GM19438 (cell line): ENCODE measurements around the gene RPS15.

Experiments used
- ATAC-seq: cut with Tn5 transposase; IDR thresholded peaks from one replicate; pipeline ENCODE4 v1.9.1; 2021; ENCODE audit warnings: low read depth; ENCODE audit not compliant: unreplicated experiment

RPS15 gene

DNA sequence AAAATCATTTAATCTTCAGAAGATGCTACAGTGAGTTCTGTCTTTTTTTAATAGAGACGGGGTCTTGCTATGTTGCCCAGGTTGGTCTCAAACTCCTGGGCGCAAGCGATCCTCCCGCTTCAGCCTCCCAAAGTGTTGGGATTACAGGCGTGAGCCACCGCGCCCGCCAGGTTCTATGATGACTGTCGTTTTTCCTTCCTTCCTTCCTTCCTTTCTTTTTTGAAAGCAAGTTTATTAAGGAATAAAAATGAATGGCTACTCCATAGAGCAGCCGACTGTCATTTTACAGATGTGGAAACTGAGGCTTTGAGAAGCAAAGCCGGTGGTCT, 36.3 kb upstream of the RPS15 start:
- no peak for ATAC-seq

DNA sequence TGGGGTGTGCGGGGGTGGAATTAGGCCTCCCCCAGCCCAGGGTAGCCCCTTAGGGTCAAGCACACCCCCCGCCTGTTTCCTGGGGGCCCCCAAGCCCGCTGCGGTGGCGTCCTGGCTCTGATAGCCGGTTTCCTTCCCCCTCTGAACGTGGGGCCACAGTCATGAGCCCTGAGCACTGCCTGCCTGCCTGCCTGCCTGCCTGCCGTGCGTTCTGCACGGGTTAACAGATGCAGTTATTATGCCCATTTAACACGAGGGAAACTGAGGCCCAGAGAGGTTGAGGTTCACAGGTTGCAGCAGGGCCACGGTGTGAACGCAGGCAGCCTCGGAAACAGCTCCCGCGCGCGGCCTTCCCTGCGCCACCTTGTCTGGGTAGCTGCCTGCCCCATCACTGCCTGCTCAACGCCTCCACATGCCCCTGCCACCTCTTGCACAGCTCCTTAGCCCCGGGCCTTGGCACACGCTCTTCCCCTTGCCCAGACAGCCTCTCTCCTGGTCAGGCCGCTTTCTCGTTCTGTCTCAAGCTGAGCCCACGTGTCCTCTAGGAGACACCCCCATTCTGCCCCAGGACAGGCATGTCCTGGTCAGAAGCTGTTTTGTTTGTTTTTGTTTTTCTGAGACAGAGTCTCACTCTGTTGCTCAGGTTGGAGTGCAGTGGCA, 35.7 kb upstream of the RPS15 start:
- no peak for ATAC-seq

DNA sequence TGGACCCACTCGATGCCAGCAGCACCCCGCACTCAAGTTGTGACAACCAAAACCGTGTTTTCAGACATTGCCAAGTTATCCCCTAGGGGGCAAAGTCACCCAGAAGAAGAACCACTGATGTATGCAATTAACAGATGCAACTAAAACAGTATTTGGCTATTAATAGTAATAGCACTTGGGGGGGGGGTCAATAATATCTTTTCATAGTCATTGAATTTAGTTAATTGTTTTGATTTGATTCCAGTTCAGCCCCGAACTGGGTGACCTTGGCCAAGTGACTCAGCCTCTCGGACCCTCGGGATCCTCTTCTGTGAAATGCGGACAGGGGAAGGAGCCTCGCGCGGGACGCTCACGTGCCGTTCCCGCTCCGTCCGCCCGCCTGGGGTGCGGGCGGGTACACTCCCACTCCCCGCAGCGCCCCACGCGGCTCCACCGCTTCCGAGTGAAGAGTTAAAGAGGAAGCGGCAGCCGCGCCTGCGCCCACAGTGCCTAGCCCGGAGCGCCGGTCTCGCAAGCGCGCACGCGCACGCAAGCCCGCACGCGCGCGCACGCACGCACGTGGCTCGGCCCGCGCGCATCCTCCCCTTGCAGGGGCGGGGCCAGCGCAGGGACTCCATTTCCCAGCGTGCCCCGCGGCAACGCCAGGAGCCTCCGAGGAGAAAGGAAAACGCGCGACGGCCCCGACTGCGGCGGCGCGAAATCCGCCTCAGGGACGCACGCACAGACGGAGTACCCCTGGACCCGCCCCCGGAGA, 31.2 kb upstream of the RPS15 start:
- ATAC-seq: peak; percentile 45

DNA sequence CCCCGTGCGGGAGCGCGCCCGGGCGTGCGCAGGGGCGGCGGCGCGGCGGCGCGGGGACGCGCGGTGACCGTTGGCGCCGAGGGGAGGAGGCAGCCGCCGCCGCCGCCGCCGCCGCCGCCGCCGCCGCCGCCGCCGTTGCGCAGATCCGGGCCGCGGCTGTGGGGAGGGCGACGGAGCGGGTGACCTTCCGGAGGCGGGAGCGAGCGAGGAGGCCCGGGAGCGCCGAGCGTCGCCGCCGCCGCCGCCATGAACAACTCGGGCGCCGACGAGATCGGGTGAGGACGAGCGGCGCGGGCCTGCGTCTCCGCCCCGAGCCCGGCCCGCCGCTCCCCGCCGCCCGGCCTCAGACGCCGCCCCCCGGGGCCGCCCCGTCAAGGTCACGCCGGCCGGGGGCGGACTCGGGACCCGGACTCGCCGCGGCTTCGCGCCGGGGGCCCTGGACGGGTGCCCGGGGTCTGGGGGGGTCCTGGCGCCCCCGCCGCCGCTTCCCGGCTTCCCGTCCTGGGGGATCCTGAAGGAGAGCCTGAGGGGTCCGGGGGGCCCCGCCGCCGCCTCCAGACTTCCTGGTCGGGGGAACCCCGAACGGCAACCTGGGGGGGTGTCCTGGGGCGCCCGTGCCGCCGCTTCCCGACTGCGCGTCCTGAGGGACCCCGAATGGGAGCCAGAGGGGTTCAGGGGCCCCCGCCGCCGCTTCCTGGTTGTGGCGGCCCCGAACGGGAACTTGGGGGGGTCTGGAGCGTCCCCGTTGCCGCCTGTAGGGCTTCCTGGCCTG, 30.5 kb upstream of the RPS15 start, which contains the start of gene DAZAP1:
Gene DAZAP1 (plus strand): TSS at position 59 of the 772 bp plus-strand sequence. CDS start 188 bp downstream, at position 247.
- ATAC-seq: peak; percentile 51

DNA sequence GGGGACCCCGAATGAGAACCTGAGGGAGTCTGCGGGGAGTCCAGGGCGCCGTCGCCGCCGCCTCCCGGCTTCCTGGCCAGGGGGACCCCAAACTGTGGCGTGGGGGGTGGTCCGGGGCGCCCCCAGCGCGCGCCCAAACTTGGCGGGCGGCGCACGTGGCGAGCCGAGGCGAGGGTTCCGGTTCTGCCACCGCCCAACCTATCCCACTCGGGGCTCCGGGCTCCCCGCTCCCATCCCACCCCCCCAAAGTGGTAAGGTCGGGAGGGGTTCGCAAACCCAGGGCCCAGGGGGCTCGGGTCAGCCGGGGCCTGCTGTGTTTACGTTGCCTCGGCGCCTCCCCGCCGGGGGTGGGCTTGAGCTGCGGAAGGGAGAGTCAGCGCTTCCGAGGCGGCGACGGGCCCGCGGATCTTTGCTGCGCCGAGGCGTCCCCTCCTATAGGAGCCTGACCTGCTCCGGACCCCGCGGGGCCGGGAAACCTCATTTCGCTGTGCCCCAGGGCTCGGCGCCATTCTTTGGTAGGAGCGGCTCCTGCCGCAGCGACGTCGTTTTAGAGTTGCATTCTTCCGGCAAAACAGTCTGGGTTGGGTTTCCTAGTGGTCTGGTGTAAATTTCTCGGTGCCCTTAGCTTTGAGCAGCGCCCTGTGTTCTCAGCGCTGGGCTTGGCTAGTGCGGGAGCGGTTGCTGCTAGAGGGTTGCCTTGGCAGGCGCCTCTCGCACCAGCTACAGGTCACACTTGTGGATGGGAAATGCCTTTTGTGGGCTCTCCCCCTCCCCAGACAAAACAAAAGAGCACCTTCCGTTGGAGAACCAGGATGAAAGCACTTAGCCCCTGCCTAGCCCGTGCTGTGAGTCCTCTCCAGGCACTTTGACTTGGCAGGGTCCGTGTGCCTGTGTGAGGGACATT, 29.6 kb upstream of the RPS15 start:
- no peak for ATAC-seq

DNA sequence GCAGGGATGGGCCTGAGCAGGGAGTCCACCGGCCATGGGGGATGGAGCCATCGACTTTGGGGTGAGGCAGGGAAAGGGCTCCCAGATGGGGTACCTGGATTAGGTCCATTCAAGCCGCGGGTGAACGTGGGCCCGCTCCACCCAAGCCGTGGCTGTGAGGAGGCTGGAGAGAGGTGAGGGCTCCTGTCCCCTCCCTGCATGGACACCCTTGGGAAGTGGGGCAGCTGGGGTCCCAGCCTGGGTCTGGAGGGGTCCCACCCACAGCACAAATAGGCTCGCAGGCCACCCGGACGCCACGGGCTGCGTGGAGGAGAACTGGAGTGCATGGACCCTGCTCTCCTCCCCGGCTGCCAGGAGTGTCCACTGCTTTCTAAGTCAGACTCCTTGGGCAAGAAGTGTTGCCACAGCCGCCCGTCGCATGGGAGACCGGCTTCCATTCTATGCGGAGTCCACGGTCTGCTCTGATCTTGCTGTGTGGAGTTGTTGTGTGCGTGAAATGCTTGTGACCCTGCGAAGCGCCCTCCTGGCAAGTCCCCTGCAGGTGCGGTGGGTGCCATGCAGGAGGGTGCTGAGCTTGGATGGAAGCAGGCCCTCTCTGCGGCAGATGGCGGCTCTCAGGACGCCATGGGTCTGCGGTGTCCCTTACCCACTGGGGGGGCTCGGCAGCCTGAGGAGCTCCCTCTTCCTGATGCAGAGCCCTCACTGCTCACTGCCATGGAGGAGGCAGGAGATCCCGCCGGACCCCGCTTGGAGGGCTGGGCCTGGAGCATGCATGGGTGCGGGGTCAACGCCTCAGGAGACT, 28.8 kb upstream of the RPS15 start:
- no peak for ATAC-seq

DNA sequence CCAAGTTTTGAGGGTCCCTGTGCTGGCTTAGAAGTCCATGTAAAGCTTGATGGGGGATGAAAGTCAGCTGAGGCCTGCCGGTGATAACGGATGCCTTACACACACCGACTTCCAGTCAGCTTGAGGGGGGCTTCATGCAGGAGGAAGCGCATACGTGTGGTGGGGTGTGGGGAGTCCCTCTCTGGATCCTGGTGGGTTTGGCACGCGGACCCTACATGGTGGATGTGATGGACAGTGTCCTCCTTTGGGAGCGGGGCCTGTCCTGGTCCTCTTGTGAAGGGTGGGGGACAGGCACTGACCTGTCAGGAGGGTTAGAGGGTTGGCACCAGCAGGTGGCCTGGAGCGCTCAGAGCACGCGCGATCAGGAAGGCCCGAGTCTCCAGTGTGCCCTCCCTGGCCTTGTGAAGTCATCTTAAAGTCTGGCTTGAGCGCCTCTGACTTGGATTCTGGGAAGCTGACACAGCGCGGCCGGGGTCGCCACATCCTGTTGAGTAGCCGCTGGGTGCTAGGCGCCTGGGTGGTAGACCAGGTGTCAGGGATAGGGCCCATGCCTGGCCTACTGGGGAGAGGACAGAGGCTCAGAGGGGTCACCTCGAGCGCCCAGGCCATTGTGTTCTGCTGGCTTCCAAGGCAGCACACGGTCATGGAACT, 27.9 kb upstream of the RPS15 start:
- no peak for ATAC-seq

DNA sequence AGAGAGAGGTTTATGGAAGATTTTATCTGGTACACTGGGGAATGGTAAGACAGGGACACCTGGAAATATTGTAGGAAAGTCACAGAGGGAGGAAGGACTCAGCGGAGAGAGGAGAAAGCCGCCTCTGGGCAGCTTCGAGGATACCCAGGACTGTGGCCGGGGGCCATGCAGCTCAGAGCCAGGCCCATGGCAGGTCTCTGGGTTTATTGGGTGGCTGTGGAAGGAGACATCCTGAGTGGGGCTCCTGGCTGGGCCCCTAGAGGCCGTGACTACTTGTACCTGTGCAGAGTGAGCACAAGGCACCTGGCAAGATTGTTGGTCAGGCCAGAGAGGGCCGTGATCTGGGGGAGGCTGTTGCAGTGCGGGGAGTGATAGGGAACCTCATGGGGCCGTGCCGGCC, 27.4 kb upstream of the RPS15 start:
- ATAC-seq: no peak

DNA sequence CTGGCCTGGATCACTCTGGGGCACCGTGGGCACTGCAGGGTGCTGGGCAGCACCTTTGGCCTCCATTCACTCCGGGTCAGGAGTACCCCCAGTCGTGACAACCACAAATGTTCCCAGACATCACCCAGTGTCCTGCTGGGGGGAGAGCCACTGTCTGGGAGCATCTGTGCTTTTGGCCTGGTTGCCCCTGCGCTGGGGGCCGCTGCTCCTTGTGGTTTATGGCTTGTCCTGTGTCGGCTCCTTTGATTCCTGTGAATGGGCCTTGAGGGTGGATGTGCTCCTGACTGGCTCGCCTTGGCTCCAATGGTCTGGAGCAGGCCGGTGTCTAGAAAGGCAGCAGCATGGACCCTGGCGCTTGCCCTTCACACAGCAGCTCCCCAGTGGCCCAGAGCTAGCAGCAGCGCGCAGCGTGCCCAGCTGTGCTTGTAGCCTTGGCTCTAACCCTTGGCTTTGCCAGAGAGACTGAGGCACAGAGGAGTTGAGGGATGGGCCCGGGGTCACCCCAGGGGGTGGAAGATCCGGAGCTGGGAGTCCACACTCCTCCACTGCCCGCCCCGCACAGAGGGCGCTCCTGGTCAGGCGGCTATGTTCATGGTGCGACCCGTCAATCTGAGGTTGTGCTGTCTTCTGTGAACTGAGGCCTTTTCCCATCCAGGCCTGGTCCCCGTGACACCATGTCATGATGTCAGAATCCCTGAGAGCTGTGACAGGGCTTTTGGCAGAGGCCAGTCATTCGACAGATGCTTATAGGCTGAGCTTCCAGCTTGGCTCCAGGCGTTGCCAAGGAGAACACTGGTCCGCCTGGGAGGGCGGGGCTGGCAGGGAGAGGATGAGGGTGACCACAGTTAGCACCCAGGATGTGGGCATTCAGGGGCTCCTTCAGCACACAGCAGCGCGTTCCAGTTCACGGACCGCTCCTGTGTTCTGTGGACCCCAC, 26.7 kb upstream of the RPS15 start:
- no peak for ATAC-seq

DNA sequence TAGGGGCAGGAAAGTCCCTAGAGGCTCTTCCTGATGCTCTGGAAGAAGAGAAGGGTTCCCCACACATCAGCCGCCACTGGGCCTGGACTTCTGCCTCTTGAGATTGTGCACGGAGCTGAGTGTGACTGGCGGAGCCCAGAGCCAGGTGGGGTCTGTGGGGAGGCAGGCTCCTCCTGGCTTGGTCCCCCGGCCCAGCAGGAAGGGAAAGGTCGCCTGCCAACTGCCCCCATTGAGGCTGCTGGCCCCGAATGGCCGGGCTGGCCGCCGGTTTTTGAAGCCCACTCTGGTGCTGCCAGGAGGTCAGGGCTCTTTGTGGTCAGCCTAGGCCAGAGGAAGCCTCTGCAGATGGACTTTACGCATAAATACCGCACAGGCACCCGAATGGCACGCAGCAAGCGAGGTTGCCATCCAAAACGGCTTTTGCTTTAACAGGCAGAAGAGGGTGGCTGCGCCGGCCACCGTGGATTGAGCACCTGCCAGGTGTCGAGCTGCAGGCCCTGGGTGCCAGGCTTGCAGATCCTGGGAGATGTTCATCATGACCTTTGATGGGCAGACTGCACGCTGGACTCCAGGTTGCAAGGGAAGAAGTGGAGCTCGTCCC, 25.8 kb upstream of the RPS15 start:
- no peak for ATAC-seq

DNA sequence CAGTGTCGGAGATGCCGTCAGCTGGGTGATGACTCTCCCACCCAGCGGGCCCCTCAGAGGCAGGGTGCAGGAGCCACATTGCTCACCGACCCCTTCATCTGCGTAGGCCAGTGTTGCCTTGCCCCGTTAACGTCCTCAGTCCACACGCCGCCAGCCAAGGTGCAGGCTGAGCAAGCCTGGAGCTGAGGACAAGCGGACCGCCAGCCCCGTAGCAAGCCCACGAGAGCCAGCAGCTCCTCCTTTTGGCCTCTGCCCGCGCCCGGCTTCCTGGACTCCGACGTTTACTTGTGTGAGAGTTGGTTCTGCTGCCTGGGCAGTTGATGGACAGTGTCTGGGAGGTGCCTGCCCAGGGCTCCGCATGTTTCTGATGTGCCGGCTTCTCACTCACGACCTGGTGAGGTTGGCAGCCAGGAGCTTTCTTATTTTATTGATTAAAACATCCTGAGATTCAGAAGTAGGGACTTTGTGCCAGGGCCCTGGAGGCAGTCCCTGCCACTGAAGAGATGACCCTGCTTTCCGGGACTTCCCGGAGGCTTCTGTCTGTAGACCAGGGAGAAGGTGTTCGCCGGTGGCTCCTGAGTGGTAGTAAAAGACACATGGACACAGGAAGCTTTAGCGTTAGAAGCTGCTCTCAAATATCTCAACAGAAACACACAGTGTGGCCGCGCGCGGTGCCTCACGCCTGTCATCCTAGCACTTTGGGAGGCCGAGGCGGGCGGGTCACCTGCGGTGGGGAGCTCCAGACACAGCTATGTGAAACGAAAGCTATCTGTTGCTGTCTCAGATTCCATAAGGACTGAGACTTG, 25.0 kb upstream of the RPS15 start:
- no peak for ATAC-seq

DNA sequence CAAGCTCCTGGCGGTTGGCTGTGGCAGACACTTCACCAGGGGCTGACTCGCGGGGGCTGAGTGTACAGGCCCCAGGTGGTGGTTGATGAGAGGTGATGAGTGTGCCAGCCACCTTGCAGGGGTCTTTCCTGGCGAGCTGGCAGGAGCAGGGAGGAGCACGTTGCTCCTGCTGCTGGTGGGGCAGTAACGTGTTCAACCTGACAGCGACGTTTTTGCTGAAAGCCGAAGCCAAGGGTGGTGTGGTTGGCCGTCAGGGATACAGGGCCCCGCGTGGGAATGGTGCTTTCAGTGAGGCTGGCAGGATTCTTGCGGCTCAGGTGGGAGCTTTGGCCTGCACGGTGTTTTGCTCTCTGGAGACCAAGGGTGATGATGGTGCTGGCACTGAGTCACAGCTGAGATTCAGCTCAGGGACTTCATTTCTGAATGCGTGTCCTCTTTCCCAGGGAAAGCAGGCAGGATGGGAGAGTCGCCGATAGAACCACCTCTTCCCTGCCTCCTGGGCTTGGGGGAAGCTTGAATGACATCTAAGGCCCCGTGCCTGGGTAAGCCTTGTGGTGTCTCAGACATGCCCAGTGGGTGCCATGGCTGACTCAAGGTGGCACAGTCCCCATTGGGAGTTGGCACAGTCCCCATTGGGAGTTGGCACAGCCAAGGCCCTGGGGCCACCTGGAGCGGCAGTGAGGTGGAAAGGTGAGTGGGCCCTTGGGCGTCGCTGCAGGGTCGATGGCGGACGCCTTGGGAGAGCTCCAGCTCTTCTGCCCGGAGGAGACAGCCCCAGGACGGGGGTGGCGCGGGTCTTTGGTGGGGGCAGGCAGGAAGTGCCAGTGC, 22.0 kb upstream of the RPS15 start:
- ATAC-seq: no peak

DNA sequence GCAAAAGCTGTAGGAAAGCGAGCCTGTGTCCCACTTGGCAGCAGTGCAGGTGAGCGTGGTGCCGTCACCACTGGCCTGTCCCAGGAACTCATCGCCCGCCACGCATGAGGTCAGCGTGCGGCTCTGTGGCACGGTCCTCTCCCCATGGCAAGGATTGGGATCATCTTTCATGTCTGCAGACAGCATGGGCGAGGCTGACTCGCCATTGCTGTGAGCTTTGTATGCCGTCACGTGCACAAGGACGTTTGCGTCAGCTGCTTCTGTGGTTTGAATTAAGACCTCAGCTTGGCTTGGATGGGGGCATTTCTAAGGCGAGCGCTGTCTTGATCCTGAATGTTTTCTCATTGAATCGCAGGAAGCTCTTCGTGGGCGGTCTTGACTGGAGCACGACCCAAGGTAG, 21.1 kb upstream of the RPS15 start:
- no peak for ATAC-seq

DNA sequence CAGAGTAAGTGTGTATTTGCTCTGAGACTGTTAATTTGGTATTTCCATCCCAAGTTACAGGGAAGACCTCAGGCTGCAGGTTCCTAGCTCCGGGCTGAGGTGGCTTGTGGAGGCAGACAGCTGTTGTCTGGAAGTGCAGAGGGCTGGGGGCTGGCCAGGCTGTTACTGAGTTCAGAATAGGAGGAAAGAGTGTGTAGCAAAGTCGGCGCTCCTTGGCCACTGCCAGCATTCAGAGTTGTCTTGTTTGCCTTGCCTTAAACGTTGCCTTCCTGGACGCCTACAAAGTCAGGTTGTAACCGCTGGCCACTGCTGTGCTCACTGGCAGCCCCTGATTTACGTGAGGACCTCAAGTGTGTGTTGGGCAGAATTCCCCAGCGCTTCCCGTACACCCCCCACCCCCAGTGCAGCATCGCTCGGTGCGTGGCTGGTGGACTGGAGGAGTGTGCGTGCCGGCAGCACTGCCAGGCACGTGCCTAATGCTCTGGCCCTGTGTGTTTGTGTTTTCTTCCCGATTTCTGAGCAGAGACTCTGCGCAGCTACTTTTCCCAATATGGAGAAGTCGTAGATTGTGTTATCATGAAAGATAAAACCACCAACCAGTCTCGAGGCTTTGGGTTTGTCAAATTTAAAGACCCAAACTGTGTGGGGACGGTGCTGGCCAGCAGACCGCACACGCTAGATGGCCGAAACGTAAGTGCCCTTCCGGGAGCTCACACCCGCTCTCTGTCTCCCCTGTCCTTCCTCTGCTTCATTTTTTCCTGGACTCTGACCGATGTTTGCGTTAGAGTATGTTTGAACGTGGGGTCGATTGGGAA, 20.3 kb upstream of the RPS15 start:
- ATAC-seq: no peak

DNA sequence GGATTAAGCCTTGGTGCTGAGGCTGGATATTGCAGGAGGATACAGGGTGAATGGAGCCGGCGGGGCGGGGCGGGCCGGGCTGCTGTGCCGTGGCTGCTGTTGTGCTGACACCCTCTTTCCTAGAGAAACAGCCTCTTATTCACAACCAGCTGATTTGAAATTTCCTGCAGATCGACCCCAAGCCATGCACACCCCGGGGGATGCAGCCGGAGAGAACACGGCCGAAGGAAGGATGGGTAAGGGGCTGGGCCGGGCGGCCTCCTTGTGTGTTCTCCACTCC, 19.8 kb upstream of the RPS15 start:
- ATAC-seq: no peak
